WTC11 (cell line): ENCODE data around the gene LRMDA. TPM values are rescaled to one million over a fixed set of nuclear protein-coding genes. Genes with fewer than 3 reads are reported as not detected.

Experiments used
- ATAC-seq: fragments of 200-7000 bp; cut with Tn5 transposase; 2 replicates; pipeline ENCODE4 v1.10.0; 2021; ENCODE audit warnings: mild to moderate bottlenecking, moderate library complexity
- CTCF ChIA-PET: fragments of 300-600 bp; sonication (Branson Sonifier 250); formaldehyde crosslinking; loops from one replicate; lab custom pipeline; 2021; ENCODE audit warnings: antibody characterized with exemption; lab: Charles Lee
- POLR2A ChIA-PET: fragments of 350-600 bp; sonication (Branson Sonifier 250); formaldehyde crosslinking; loops from one replicate; lab custom pipeline; 2021; ENCODE audit warnings: antibody characterized with exemption; lab: Charles Lee
- DNase-seq: peaks from one replicate; pipeline ENCODE4 v3.0.0; 2021; ENCODE audit warnings: low spot score
- H3K27ac Mint-ChIP-seq: 2 replicates; pipeline ENCODE4 v1.8.0; 2021; ENCODE audit warnings: mixed read lengths
- H3K27me3 Mint-ChIP-seq: 2 replicates; pipeline ENCODE4 v1.8.0; 2021; ENCODE audit warnings: low read depth, mild to moderate bottlenecking, moderate library complexity, mixed read lengths
- H3K36me3 Mint-ChIP-seq: 2 replicates; pipeline ENCODE4 v1.8.0; 2021; ENCODE audit warnings: mixed read lengths
- H3K4me1 Mint-ChIP-seq: 2 replicates; pipeline ENCODE4 v1.8.0; 2022; ENCODE audit warnings: mixed read lengths
- H3K4me3 Mint-ChIP-seq: 2 replicates; pipeline ENCODE4 v1.8.0; 2021; ENCODE audit warnings: mild to moderate bottlenecking, moderate library complexity, mixed read lengths
- H3K9me3 Mint-ChIP-seq: 2 replicates; pipeline ENCODE4 v1.8.0; 2021; ENCODE audit warnings: mixed read lengths
- AR ChIP-seq: fragments of 250-450 bp; sonication (Bioruptor Pico); IDR thresholded peaks from 2 replicates; pipeline ENCODE4 v1.9.0; 2021; ENCODE audit warnings: mild to moderate bottlenecking
- EMX1 ChIP-seq: fragments of 250-450 bp; sonication (Bioruptor Pico); IDR thresholded peaks from 2 replicates; pipeline ENCODE4 v1.8.0; 2021; ENCODE audit warnings: mild to moderate bottlenecking
- ESRRA ChIP-seq: sonication (generic); formaldehyde crosslinking; IDR thresholded peaks from 2 replicates; pipeline ENCODE4 v1.8.1; 2022; ENCODE audit warnings: mild to moderate bottlenecking, missing genetic modification reagents, borderline replicate concordance
- GABPB1 ChIP-seq: sonication (generic); formaldehyde crosslinking; IDR thresholded peaks from 2 replicates; pipeline ENCODE4 v1.8.1; 2023; ENCODE audit warnings: mild to moderate bottlenecking, missing genetic modification reagents
- GRHL2 ChIP-seq: fragments of 250-450 bp; sonication (Bioruptor Pico); IDR thresholded peaks from 2 replicates; pipeline ENCODE4 v1.8.0; 2022; ENCODE audit warnings: mild to moderate bottlenecking, moderate library complexity; ENCODE audit not compliant: insufficient replicate concordance, severe bottlenecking
- IRF1 ChIP-seq: sonication (generic); formaldehyde crosslinking; IDR thresholded peaks from 2 replicates; pipeline ENCODE4 v1.8.0; 2023; ENCODE audit warnings: missing genetic modification reagents
- MLX ChIP-seq: sonication (generic); formaldehyde crosslinking; IDR thresholded peaks from 2 replicates; pipeline ENCODE4 v1.8.1; 2023; ENCODE audit warnings: mild to moderate bottlenecking, missing genetic modification reagents, moderate library complexity
- PRDM15 ChIP-seq: sonication (generic); formaldehyde crosslinking; IDR thresholded peaks from 2 replicates; pipeline ENCODE4 v1.8.0; 2022; ENCODE audit warnings: missing genetic modification reagents
- TEAD4 ChIP-seq: sonication (generic); formaldehyde crosslinking; IDR thresholded peaks from 2 replicates; pipeline ENCODE4 v1.8.0; 2022; ENCODE audit warnings: mild to moderate bottlenecking, missing genetic modification reagents
- ZBTB21 ChIP-seq: sonication (generic); formaldehyde crosslinking; IDR thresholded peaks from 2 replicates; pipeline ENCODE4 v1.8.1; 2023; ENCODE audit warnings: mild to moderate bottlenecking, missing genetic modification reagents, borderline replicate concordance
- ZNF121 ChIP-seq: sonication (generic); formaldehyde crosslinking; IDR thresholded peaks from 2 replicates; pipeline ENCODE4 v1.8.0; 2023; ENCODE audit warnings: missing genetic modification reagents
- ZNF219 ChIP-seq: sonication (generic); formaldehyde crosslinking; IDR thresholded peaks from 2 replicates; pipeline ENCODE4 v1.8.0; 2023; ENCODE audit warnings: missing genetic modification reagents, mild to moderate bottlenecking, borderline replicate concordance
- ZNF317 ChIP-seq: sonication (generic); formaldehyde crosslinking; IDR thresholded peaks from 2 replicates; pipeline ENCODE4 v1.8.1; 2023; ENCODE audit warnings: low read depth, mild to moderate bottlenecking, moderate library complexity, missing genetic modification reagents, borderline replicate concordance
- ZNF423 ChIP-seq: fragments of 250-450 bp; sonication (Bioruptor Pico); IDR thresholded peaks from 2 replicates; pipeline ENCODE4 v2.1.2; 2022; ENCODE audit warnings: mild to moderate bottlenecking, moderate library complexity
- total RNA-seq: library from RNA; stranded (reverse); gene quantifications from 3 replicates; pipeline ENCODE4 v1.2.3, GENCODE V29; 2021

The LRMDA gene
- total RNA-seq, 1 experiment from 2014 or later: 0.92 TPM

GRCh38 chr10:76296957-76297356 lies 865.5 kb downstream of the LRMDA start:
- no peaks in the 10 kb centered on the region for H3K9me3 Mint-ChIP-seq
- ATAC-seq: no peak
- TF ChIP-seq AR (CRISPR knock-in tag) (no peak), ZNF317 (CRISPR knock-in tag) (no peak), EMX1 (no peak), TEAD4 (CRISPR knock-in tag) (no peak), ZNF219 (CRISPR knock-in tag) (no peak), PRDM15 (CRISPR knock-in tag) (no peak), IRF1 (CRISPR knock-in tag) (no peak)
- H3K4me3 Mint-ChIP-seq: no peak overlapping the region
- peaks cover 38% of the 10 kb centered on the region for H3K4me1 Mint-ChIP-seq
- H3K27me3 Mint-ChIP-seq: peaks cover 6% of the 10 kb centered on the region
- no peaks in the 10 kb centered on the region for H3K36me3 Mint-ChIP-seq
- DNase-seq: no peak
- ChIA-PET POLR2A (no interaction called here), CTCF (interaction anchor here (1.4 kb wide), 1 partner anchor 260 kb away, joined by 4 read pairs; no protein-coding TSS in a partner anchor)
- no peak overlapping the region for H3K27ac Mint-ChIP-seq

- DNase-seq (no peak), ATAC-seq (no peak)
- no peak overlapping the region for H3K4me3 Mint-ChIP-seq
- POLR2A ChIA-PET: no interaction called here
- no peak for TF ChIP-seq GRHL2
- TF ChIP-seq MLX (CRISPR knock-in tag): no peak
- no peak for TF ChIP-seq ZNF121
- TF ChIP-seq ESRRA (CRISPR knock-in tag): no peak
- TF ChIP-seq, all 79 proteins: peak for 0
- H3K36me3 Mint-ChIP-seq: no peaks in the 10 kb centered on the region
- no peaks in the 10 kb centered on the region for H3K9me3 Mint-ChIP-seq
- H3K27me3 Mint-ChIP-seq: peaks cover 10% of the 10 kb centered on the region
- CTCF ChIA-PET: interaction anchor here (0.8 to 1.4 kb wide), 2 partner anchors 210 to 261 kb away, joined by 3 to 4 read pairs; no protein-coding TSS in a partner anchor
- peaks cover 42% of the 10 kb centered on the region for H3K4me1 Mint-ChIP-seq
- H3K27ac Mint-ChIP-seq: no peak overlapping the region
Measured at GRCh38 chr10:76297358-76297757, 865.9 kb downstream of the LRMDA start.

GRCh38 chr10:76297780-76298281 lies 866.4 kb downstream of the LRMDA start:
- H3K36me3 Mint-ChIP-seq: no peaks in the 10 kb centered on the region
- ATAC-seq: no peak
- H3K4me1 Mint-ChIP-seq: peaks cover 45% of the 10 kb centered on the region
- H3K27me3 Mint-ChIP-seq: peaks cover 12% of the 10 kb centered on the region
- ChIA-PET POLR2A (no interaction called here), CTCF (interaction anchor here (0.8 to 1.4 kb wide), 2 partner anchors 210 to 261 kb away, joined by 3 to 4 read pairs; no protein-coding TSS in a partner anchor)
- no peak for TF ChIP-seq ZBTB21 (CRISPR knock-in tag)
- TF ChIP-seq ZNF423: no peak
- TF ChIP-seq GABPB1 (CRISPR knock-in tag): peak; percentile 38; the same call in 1 of the 2 replicates
- H3K9me3 Mint-ChIP-seq: no peaks in the 10 kb centered on the region
- no peak for DNase-seq
- H3K27ac Mint-ChIP-seq: no peak overlapping the region
- H3K4me3 Mint-ChIP-seq: no peak overlapping the region
